ENCODE data around the gene RPS15. TPM values are rescaled to one million over a fixed set of nuclear protein-coding genes. Genes with fewer than 3 reads are reported as not detected.

RPS15 gene
- total RNA-seq, 1 donor from 2014 or later, result 1,045 TPM

GRCh38 chr19:1390890-1391423 lies 47.2 kb upstream of the RPS15 start:
- H3K27me3 Mint-ChIP-seq (ENCODE audit: low read depth, unreplicated experiment), result no peaks in the 10 kb centered on the region
- no peaks in the 10 kb centered on the region for H3K9me3 Mint-ChIP-seq (ENCODE audit: unreplicated experiment)
- Histone ChIP-seq H4K20me1 (ENCODE audit: insufficient read depth, low read length) (peaks cover 17% of the 10 kb centered on the region), H3K9ac (ENCODE audit: low read length) (no peak overlapping the region), H3K4me1 (ENCODE audit: insufficient read depth, low read length) (no peaks in the 10 kb centered on the region), H3K9me3 (ENCODE audit: insufficient read depth, low read depth, low read length) (no peaks in the 10 kb centered on the region), H3K4me2 (ENCODE audit: low read length) (no peak overlapping the region), H3K4me3 (ENCODE audit: insufficient read depth, low read depth, low read length) (no peak overlapping the region), H2AFZ (ENCODE audit: low read depth, low read length) (no peak overlapping the region), H3K79me2 (ENCODE audit: insufficient read depth, low read length) (peaks cover 21% of the 10 kb centered on the region), H3K27ac (ENCODE audit: low read depth, low read length) (no peak overlapping the region), H3K36me3 (ENCODE audit: insufficient read depth, low read length) (peaks cover 4% of the 10 kb centered on the region), H3K27me3 (ENCODE audit: insufficient read depth, low read length) (no peaks in the 10 kb centered on the region)
- H3K4me3 Mint-ChIP-seq (ENCODE audit: unreplicated experiment), result no peak overlapping the region
- TF ChIP-seq EZH2 (IDR thresholded peaks at IDR 0.05; ENCODE audit: insufficient read depth, low read length), result no peak
- H3K36me3 Mint-ChIP-seq (ENCODE audit: low read depth, unreplicated experiment), result peaks cover 7% of the 10 kb centered on the region
- FAIRE-seq, result no peak
- no peak for DNase-seq (ENCODE audit: low read depth)
- no peak overlapping the region for H3K27ac Mint-ChIP-seq (ENCODE audit: unreplicated experiment)
- H3K4me1 Mint-ChIP-seq (ENCODE audit: low read depth, unreplicated experiment), result no peaks in the 10 kb centered on the region

DNA sequence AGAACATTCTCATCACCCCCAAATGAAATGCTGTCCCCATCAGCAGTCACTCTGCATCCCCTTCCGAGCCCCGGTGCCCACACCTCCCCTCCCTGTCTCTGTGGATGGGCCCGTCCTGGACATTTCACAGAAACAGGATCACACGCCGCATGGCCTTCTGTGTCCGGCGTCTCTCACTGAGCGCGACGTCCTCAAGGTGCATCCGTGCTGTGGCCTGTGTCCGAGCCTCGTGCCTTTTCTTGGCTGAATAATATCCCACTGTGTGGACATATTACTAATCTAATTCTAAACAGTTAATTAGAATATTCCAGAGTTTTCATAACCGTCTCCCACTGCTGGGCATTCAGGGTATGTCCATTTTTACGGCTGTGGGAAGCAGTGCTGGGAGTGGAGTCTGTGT lies 45.8 kb upstream of the RPS15 start:
- Histone ChIP-seq H3K27me3 (ENCODE audit: insufficient read depth, low read length) (no peaks in the 10 kb centered on the region), H3K9ac (ENCODE audit: low read length) (no peak overlapping the region), H3K9me3 (ENCODE audit: insufficient read depth, low read depth, low read length) (no peaks in the 10 kb centered on the region), H4K20me1 (ENCODE audit: insufficient read depth, low read length) (peaks cover 15% of the 10 kb centered on the region), H3K36me3 (ENCODE audit: insufficient read depth, low read length) (peaks cover 4% of the 10 kb centered on the region), H3K27ac (ENCODE audit: low read depth, low read length) (no peak overlapping the region), H3K4me1 (ENCODE audit: insufficient read depth, low read length) (no peaks in the 10 kb centered on the region), H3K79me2 (ENCODE audit: insufficient read depth, low read length) (peaks cover 11% of the 10 kb centered on the region), H2AFZ (ENCODE audit: low read depth, low read length) (no peak overlapping the region), H3K4me2 (ENCODE audit: low read length) (no peak overlapping the region), H3K4me3 (ENCODE audit: insufficient read depth, low read depth, low read length) (no peak overlapping the region)
- no peaks in the 10 kb centered on the region for H3K4me1 Mint-ChIP-seq (ENCODE audit: low read depth, unreplicated experiment)
- H3K9me3 Mint-ChIP-seq (ENCODE audit: unreplicated experiment), result no peaks in the 10 kb centered on the region
- TF ChIP-seq EZH2 (IDR thresholded peaks at IDR 0.05; ENCODE audit: insufficient read depth, low read length), result no peak
- TF ChIP-seq CTCF (IDR thresholded peaks at IDR 0.05; ENCODE audit: insufficient read depth, low read depth, low read length), result no peak
- DNase-seq (ENCODE audit: low read depth) (no peak), FAIRE-seq (no peak)
- H3K36me3 Mint-ChIP-seq (ENCODE audit: low read depth, unreplicated experiment), result peaks cover 7% of the 10 kb centered on the region
- no peak overlapping the region for H3K27ac Mint-ChIP-seq (ENCODE audit: unreplicated experiment)
- H3K27me3 Mint-ChIP-seq (ENCODE audit: low read depth, unreplicated experiment), result no peaks in the 10 kb centered on the region
- no peak overlapping the region for H3K4me3 Mint-ChIP-seq (ENCODE audit: unreplicated experiment)

- no peaks in the 10 kb centered on the region for H3K9me3 Mint-ChIP-seq (ENCODE audit: unreplicated experiment)
- Histone ChIP-seq H3K4me1 (ENCODE audit: insufficient read depth, low read length) (no peaks in the 10 kb centered on the region), H3K27ac (ENCODE audit: low read depth, low read length) (no peak overlapping the region), H3K27me3 (ENCODE audit: insufficient read depth, low read length) (no peaks in the 10 kb centered on the region), H3K9me3 (ENCODE audit: insufficient read depth, low read depth, low read length) (no peaks in the 10 kb centered on the region), H2AFZ (ENCODE audit: low read depth, low read length) (no peak overlapping the region), H3K9ac (ENCODE audit: low read length) (no peak overlapping the region), H3K36me3 (ENCODE audit: insufficient read depth, low read length) (peaks cover 4% of the 10 kb centered on the region), H3K79me2 (ENCODE audit: insufficient read depth, low read length) (peaks cover 8% of the 10 kb centered on the region), H3K4me2 (ENCODE audit: low read length) (no peak overlapping the region), H4K20me1 (ENCODE audit: insufficient read depth, low read length) (peaks cover 17% of the 10 kb centered on the region), H3K4me3 (ENCODE audit: insufficient read depth, low read depth, low read length) (no peak overlapping the region)
- H3K36me3 Mint-ChIP-seq (ENCODE audit: low read depth, unreplicated experiment), result peaks cover 7% of the 10 kb centered on the region
- H3K4me1 Mint-ChIP-seq (ENCODE audit: low read depth, unreplicated experiment), result no peaks in the 10 kb centered on the region
- no peak overlapping the region for H3K27ac Mint-ChIP-seq (ENCODE audit: unreplicated experiment)
- TF ChIP-seq EZH2 (IDR thresholded peaks at IDR 0.05; ENCODE audit: insufficient read depth, low read length) (no peak), CTCF (IDR thresholded peaks at IDR 0.05; ENCODE audit: insufficient read depth, low read depth, low read length) (no peak)
- DNase-seq (ENCODE audit: low read depth) (no peak), FAIRE-seq (no peak)
- H3K4me3 Mint-ChIP-seq (ENCODE audit: unreplicated experiment), result no peak overlapping the region
- H3K27me3 Mint-ChIP-seq (ENCODE audit: low read depth, unreplicated experiment), result no peaks in the 10 kb centered on the region
Observed at GRCh38 chr19:1392939-1393530, 45.2 kb upstream of the RPS15 start.
